Ishikawa (cell line): Measurements from ENCODE around the gene ZNFX1.

ENCODE experiments used
- CREB1 ChIP-seq: IDR thresholded peaks from 2 replicates; pipeline ENCODE4 v1.6.1; 2012; ENCODE audit warnings: low read depth
- EGR1 ChIP-seq: IDR thresholded peaks from 2 replicates; pipeline ENCODE4 v1.6.1; 2012
- EP300 ChIP-seq: IDR thresholded peaks from 2 replicates; pipeline ENCODE4 v1.6.1; 2012; ENCODE audit warnings: borderline replicate concordance
- NFIC ChIP-seq: IDR thresholded peaks from 2 replicates; pipeline ENCODE4 v1.6.1; 2012
- RAD21 ChIP-seq: IDR thresholded peaks from 2 replicates; pipeline ENCODE4 v1.6.1; 2012; ENCODE audit warnings: low read depth
- TAF1 ChIP-seq: IDR thresholded peaks from 2 replicates; pipeline ENCODE4 v1.6.1; 2012; ENCODE audit warnings: low read depth, mild to moderate bottlenecking
- TCF12 ChIP-seq: IDR thresholded peaks from 2 replicates; pipeline ENCODE4 v1.6.1; 2012; ENCODE audit warnings: low read depth
- TEAD4 ChIP-seq: IDR thresholded peaks from 2 replicates; pipeline ENCODE4 v1.6.1; 2012
- YY1 ChIP-seq: IDR thresholded peaks from 2 replicates; pipeline ENCODE4 v1.6.1; 2012; ENCODE audit warnings: low read depth
- TF ChIP-seq, protein P1 (sequence below): IDR thresholded peaks from 2 replicates; pipeline ENCODE4 v1.6.1; 2012; ENCODE audit warnings: low read depth, mild to moderate bottlenecking
- TF ChIP-seq, protein P2 (sequence below): IDR thresholded peaks from 2 replicates; pipeline ENCODE4 v1.6.1; 2012

DNA sequence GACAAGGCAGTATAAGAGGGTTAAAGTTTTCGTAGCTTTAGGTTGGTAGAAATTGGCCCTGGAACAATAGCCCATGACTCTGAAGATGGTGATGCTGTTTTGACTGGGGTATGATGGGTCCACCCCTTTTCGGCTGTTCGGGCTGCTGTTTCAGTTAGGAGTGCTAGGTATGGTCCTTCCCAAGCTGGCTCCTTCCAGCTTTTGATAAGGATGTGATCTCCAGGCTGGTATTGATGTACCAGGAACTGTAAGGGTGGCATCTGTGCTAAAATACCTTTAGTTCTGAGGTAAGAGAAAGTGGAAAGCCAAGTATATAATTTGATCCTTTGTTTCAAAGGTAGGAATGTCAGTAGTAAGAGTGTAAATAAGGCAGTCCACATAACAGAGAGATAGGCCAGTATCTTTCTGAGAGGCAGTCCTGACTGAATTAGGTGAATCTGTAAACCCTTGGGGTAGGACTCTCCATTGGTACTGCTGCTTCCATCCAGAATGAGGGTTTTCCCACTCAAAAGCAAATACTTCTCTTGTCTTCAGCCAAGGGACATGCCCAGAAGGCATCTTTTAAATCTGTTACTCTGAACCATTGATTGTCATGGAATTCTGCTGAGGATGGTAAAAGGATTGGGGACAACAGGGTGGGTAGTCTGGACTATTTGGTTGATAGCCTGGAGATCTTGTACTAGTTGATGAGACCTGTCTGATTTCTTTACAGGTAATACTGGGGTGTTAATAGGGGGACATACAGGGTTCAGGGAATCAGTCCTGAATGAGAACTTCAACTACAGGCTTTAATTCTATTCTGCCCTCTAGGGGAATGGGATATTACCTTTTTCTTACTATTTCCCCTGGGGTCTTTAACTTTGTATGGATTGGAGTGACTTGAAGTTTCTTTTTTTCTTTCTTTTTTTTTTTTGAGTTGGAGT, 6.1 kb upstream of the ZNFX1 start:
- TF ChIP-seq NFIC, result no peak
- no peak for TF ChIP-seq TCF12
- TF ChIP-seq RAD21, result no peak
- no peak for TF ChIP-seq YY1
- no peak for TF ChIP-seq EP300
- TF ChIP-seq, protein P1, sequence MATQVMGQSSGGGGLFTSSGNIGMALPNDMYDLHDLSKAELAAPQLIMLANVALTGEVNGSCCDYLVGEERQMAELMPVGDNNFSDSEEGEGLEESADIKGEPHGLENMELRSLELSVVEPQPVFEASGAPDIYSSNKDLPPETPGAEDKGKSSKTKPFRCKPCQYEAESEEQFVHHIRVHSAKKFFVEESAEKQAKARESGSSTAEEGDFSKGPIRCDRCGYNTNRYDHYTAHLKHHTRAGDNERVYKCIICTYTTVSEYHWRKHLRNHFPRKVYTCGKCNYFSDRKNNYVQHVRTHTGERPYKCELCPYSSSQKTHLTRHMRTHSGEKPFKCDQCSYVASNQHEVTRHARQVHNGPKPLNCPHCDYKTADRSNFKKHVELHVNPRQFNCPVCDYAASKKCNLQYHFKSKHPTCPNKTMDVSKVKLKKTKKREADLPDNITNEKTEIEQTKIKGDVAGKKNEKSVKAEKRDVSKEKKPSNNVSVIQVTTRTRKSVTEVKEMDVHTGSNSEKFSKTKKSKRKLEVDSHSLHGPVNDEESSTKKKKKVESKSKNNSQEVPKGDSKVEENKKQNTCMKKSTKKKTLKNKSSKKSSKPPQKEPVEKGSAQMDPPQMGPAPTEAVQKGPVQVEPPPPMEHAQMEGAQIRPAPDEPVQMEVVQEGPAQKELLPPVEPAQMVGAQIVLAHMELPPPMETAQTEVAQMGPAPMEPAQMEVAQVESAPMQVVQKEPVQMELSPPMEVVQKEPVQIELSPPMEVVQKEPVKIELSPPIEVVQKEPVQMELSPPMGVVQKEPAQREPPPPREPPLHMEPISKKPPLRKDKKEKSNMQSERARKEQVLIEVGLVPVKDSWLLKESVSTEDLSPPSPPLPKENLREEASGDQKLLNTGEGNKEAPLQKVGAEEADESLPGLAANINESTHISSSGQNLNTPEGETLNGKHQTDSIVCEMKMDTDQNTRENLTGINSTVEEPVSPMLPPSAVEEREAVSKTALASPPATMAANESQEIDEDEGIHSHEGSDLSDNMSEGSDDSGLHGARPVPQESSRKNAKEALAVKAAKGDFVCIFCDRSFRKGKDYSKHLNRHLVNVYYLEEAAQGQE, result no peak
- TF ChIP-seq CREB1, result no peak
- no peak for TF ChIP-seq EGR1
- no peak for TF ChIP-seq TEAD4
- TF ChIP-seq TAF1, result no peak
- TF ChIP-seq, protein P2, sequence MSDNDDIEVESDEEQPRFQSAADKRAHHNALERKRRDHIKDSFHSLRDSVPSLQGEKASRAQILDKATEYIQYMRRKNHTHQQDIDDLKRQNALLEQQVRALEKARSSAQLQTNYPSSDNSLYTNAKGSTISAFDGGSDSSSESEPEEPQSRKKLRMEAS, result no peak
